ENCODE results near the gene MDH2.
"Not testable (repeated sequence)": the region's sequence is repeated elsewhere in the genome, so short reads cannot be mapped to it uniquely, and the experiment has no call there.

The MDH2 gene, protein sequence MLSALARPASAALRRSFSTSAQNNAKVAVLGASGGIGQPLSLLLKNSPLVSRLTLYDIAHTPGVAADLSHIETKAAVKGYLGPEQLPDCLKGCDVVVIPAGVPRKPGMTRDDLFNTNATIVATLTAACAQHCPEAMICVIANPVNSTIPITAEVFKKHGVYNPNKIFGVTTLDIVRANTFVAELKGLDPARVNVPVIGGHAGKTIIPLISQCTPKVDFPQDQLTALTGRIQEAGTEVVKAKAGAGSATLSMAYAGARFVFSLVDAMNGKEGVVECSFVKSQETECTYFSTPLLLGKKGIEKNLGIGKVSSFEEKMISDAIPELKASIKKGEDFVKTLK

DNA sequence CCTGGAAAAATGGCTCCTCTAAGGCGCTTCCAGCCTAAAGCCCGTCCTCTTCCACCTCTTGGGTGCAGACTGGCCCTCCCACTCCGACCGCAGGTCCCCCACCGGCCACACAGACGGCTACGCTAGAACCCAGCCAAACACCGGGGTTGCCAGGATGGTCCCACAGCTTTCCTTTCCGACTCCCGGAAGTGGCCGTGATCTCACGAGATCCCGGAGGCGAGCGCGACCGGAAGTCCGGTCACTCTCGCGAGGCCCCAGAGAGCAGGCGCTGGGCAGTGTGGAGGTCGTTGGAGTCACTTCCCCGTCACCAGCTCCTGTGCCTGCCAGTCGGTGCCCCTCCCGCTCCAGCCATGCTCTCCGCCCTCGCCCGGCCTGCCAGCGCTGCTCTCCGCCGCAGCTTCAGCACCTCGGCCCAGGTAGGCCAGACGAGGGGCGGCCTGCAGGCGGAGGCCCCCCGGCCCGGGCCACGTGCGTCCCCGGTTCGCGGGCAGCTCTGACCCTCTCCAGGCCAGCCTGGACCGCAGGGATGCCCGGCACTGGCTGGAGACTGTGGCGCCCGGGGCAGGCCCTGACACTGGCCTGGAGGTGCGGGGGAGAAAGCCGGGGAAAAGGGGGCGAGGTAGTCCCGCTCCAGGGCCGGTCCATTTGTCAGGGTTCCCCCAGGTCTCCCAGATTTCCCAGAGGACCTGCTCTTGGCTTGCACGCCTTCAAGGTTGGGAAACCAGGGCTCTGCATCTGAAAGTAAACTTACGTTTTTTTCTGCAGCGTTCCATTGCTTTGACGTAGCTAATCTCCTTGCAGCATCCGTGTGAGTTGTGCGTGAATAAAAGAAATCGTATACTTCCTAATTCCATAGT is at the start of gene MDH2, which contains the start of gene STYXL1:
Gene MDH2 (plus strand): TSS at position 296 of the 857 bp plus-strand sequence. CDS start 55 bp downstream, at position 351.
Gene STYXL1 (minus strand): TSS at position 190 of the 857 bp plus-strand sequence. CDS start 17,477 bp downstream, outside the sequence.
- peak; percentile 89 to 91 for DNase-seq

DNA sequence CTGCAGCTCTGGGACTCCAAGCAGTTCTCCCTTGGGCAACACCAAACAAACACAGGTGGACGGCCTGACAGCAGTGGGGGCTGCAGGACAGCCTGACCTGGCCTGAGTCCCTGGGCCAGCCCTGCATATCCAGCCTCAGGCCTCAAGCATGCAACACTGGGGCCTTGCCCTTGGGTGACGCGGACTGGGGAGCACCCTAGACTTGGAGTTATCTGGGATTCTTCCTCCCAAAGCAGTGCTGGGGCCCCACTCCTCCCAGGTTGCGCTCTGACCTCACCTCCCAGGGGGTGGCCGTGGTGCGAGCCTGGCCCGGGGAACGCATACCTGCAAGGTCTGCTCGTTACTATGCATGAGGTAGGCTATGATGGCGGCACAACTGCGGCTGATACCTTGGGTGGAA is 47.3 kb upstream of the MDH2 start:
- no peak for DNase-seq

GRCh38 chr7:76002139-76002538 is 45.8 kb upstream of the MDH2 start:
- DNase-seq, result no peak

DNA sequence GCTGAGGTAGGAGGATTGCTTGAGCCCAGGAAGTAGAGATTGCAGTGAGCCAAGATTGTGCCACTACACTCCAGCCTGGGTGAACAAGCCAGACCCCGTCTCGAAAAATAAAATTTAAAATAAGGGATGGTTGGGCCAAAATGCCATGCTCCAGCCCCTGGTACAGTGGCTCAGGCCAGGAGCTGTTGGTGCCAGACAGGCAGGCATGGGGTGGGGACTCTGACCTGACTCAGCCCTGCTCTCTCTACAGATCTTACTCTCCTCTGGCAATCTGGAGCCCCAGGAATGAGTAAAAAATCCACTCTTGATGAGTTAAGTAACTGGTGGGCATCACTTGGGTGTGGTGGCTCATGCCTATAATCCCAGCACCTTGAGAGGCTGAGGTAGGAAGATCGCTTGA is 45.1 kb upstream of the MDH2 start:
- DNase-seq, result no peak

DNA sequence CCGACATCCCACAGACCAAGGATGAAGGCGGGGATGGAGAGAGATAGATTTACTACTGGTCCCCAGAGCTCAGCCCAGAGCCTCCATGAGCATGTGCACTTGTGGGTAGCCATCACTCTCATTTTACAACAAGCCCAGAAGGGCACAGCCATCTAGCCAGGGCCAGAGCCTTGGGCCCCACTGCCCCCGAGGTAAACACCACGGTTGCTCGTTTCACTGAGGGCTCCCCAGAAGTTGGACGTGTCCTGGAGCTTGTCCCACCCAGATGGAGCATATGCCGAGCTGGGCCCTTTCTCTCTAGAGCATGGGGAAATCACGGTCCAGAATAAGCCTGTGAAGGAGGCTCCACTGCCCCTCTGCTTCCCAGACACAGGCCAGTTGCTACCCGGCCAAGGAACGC is 44.6 kb upstream of the MDH2 start:
- DNase-seq, result no peak

GRCh38 chr7:76005004-76005403 is 42.9 kb upstream of the MDH2 start:
- DNase-seq, result not testable (repeated sequence)

GRCh38 chr7:76008156-76008687 is 39.7 kb upstream of the MDH2 start:
- no peak for DNase-seq

GRCh38 chr7:76009672-76010600 is 38.0 kb upstream of the MDH2 start:
- no peak for DNase-seq

- no peak for DNase-seq
Observed at GRCh38 chr7:76011442-76011861, 36.5 kb upstream of the MDH2 start.

DNA sequence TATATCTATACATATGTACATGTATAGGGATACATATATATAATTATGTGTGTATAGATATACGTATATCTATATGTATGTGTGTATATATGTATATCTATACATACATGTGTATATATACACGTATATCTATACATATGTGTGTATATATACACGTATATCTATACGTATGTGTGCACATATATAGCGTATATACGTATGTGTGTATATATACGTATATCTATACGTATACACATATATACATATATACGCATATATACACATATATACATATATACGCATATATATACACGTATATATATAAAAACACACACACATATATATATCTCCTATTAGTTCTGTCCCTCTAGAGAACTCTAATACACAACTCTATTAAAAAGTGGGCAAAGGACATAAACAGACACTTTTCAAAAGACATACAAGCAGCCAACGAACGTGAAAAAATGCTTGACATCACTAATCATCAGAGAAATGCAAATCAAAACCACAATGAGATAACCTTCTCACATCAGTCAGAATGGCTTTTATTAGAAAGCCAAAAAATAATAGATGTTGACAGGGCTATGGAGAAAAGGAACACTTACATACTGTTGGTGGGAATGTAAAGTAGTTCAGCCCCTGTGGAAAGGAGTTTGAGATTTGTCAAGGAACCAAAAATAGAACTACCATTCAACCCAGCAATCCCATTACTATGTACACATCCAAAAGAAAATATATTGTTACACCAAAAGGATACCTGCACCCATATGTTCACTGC is 31.5 kb upstream of the MDH2 start:
- no peak for DNase-seq

DNA sequence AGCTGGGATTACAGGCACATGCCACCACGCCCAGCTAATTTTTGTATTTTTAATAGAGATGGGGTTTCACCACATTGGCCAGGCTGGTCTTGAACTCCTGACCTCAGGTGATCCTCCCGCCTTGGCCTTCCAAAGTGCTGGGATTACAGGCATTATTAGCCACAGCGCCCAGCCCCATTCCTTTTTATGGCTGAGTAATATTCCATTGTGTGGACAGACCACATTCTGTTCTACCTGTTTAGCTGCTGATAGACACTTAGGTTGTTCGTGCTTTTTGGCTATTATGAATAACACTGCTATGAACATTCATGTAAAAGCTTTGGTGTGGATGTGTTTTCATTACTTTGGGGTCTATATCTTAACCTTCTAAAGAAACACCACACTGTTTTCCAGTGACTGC is 29.4 kb upstream of the MDH2 start:
- not testable (repeated sequence) for DNase-seq

DNA sequence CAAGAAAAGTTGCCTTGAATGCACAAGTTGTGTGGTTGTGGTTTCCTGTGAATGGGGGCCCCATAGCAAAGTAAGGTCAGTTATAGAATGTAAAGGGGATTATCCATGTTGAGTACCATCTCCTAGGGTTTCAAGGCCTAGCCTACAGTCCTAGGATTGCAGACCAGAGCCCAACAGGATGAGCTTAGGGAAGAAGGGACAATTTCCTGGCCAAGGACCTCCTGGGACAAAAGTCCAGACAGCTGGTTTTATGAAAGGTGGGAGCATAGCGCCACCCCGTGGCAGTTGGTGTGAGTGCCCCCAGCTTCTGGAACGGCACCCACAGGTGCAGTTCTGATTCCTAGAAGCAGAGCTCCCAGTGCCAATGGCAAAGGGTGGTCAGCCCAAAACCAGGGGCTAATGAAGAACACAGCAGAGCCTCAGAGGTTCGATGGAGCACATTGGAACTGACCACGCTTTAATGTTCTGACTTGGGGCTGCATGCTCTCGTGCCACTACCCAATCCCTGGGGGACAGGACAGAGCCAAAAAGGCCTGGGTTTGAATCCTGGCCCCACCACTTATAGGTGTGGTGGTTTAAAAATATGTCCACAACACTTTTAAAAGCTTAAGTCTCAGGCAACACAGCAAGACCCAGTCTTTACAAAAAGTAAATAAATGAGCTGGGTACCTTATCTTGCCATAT is 27.7 kb upstream of the MDH2 start:
- peak; percentile 79 to 81 for DNase-seq

DNA sequence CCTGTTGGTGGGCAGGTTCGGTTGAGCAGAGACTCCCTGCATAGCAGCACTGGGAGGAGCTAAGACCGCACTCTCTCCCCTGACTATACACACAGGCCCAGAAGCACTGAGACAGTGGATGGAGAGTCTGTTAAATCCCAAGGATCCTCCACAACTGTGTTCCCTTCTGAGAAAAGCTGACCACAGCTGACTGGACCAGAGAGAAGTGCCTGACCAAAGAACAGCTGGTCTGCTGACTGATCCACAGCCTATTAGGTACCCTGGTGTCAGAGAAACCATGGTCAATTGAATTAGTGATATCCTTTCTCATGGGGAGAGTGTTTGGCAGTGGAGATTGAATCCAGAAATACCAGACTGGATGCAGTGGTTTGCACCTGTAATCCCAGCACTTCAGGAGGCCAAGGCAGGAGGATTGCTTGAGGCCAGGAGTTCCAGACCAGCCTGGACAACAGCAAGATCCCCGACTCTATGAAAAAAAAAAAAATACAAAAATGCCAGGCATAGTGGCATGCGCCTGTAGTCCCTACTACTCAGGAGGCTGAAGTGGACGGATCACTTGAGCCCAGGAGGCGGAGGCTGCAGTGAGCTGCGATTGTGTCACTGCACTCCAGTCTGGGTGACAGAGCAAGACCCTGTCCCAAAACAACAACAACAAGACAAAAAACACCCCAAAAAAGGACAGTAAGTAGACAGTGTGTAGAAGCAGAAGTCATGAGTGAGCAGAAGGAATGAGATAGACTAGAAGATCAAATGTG is 25.7 kb upstream of the MDH2 start:
- DNase-seq, result no peak

- no peak for DNase-seq
Observed at GRCh38 chr7:76023002-76023401, 24.9 kb upstream of the MDH2 start.

GRCh38 chr7:76029682-76030081 is 18.2 kb upstream of the MDH2 start:
- DNase-seq, result not testable (repeated sequence)

- DNase-seq, result no peak
Observed at GRCh38 chr7:76031964-76032363, 15.9 kb upstream of the MDH2 start.

DNA sequence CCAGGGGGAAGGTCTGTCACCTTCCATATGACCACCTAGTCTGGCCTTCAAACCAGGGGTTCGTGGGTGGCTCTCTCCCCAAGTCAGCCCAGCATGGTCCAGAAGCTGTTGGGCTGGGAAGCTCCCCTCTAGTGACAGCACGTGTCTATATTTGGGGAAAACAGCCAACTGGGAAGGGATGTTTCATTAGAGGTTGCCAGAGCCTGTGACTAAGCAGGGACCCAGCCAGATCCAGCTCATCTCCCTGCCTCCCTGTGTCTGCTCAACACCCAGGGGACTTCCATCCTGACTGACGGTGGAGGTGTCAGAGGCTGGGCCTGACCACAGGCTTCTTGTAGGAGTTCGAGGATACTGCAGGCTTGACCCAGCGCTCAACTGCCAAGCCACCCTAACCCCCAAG is 10.6 kb upstream of the MDH2 start:
- no peak for DNase-seq

- DNase-seq, result no peak
Observed at GRCh38 chr7:76040126-76040525, 7.8 kb upstream of the MDH2 start.

DNA sequence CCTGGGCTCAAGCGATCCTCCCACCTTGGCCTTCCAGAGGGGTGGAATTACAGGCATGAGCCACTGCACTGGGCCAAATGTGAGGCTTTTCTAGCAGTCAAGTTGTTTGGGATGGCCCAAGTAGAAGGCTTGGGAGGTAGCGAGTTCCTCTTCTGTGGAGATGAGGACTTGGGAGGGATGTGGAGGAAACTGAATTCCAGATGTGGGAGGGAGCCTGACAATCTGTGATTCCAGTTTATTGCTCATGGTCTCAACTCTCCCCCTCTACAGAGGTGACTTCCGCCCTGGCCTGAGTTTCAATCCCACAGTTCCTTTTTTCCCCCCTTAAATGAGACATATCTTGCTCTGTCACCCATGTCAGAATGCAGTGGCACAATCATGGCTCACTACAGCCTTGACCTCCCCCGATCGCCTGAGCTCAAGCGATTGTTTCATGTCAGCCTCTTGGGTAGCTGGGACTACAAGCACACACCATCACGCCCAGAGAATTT is 3.5 kb upstream of the MDH2 start:
- no peak for DNase-seq

- DNase-seq, result no peak
Observed at GRCh38 chr7:76047305-76047810, 548 bp upstream of the MDH2 start.

Measured in stimulated activated CD4-positive, alpha-beta T cell treated with anti-CD3 and anti-CD28 coated beads, Interleukin-2, amount 100 ng/mL, for 24 hours (primary cell).